ENCODE measurements around the gene DHRS13. TPM values are rescaled to one million over a fixed set of nuclear protein-coding genes. Genes with fewer than 3 reads are reported as not detected.
"Not testable (repeated sequence)": the region's sequence is repeated elsewhere in the genome, so short reads cannot be mapped to it uniquely, and the experiment has no call there.

DHRS13 gene
- total RNA-seq, 1 donor: 30.7 TPM

DNA sequence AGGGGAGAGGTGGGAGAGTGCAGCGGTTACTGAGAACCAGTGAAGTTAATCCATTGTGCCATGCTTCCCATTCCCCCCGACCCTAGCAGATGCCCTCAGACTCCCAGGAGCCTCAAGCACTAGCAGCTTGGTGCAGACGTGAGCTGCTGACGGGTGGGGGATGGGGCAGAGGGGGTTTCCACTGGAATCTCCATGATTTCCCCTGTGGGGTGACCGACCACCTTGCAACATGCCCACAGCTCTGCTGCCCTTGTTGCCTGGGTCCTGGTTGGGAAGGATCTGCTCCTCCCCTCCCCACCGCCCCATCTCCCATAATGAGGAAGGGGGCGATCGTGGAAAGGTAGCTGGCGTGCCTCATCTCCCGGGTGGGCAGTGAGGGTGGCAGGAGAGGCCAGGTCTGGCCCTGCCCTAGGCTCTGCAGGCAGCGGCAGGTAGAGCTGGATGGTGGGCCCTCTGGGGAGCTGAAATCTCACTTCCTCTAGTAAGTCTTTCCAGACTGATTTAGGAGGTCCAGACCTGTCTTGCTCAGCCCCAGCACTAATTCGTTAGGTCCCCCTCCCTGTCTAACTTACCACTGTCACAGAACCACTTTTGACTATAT, 14.9 kb downstream of the DHRS13 start:
- no peak for DNase-seq (ENCODE audit: low read depth in 2 of 3, low spot score in 2 of 3)

DNA sequence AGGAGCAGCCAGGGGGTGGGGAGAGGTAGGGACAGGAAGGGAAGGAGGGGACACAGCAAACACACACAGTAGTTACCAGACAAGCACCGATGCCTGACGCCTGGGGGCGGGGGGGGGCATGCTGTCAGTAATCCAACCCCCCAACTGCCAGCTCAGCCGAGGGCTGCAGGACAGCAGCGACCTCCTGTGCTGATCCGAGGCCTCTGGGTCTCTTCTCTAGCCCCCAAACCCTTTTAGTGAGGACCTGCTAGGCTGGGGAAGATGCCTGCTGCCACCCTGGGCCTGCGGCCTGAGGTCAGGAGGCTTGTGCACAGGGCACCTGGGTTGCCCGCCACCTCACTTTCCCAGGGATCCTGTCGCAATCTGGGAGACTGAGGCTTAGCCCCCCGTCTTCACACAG, 16.9 kb downstream of the DHRS13 start:
- DNase-seq (ENCODE audit: low read depth in 2 of 3, low spot score in 2 of 3): no peak

DNA sequence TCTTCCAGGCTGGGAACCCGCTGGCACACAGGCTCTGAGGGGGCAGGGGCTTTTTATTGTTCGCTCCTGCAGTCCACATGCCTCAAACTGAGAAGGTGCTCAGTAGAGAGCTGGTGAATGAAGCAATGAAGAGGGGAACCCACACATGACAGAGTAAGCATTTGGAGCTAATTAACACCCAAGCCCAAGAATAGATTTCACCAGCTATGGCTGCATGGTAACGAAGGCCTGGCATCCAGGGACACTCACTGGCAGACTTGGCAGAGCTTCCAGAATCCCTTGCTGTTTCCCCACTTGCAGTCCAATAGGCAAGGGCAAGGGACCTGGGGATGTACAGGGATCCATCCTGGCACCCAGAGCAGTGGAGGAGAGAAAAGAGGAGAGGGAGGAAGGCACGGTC, 17.5 kb downstream of the DHRS13 start:
- no peak for DNase-seq (ENCODE audit: low read depth in 2 of 3, low spot score in 2 of 3)

DNA sequence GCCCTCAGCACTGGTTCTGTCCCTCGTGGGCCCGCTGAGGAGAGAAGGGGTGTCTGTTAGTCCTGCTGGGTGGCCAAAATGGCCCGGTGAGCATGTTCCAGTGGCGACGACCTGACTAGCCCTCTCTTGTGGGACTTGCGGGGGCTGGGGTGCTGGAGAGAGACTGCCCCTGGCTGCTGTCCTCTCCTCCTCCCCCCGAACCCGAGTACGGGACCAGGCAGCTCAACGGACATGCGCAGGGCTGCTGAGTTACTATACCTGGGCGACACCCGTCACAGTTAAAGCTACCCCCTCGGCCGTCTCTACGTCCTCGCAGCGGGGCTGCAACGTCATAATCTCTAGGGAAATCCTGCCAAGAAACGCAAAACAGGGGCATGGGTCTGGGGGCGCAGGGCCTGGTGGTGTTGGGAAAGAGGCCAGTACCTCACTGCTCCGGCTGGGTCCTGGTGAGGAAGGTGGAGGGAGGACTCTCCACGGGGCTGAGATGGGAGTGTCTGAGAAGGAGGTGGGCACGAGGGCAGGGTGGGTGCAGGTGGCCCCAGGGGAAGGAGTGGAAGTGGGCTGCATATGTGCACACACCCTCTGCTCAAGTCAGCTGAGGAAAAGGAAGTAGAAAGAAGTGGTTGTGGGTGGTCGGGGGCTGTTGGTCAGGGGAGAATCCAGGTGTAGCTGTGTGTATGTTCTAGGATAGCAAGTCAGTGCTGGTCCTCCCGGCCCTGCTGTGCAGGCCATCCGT, 18.7 kb downstream of the DHRS13 start:
- DNase-seq (ENCODE audit: low read depth in 2 of 3, low spot score in 2 of 3): no peak

DNA sequence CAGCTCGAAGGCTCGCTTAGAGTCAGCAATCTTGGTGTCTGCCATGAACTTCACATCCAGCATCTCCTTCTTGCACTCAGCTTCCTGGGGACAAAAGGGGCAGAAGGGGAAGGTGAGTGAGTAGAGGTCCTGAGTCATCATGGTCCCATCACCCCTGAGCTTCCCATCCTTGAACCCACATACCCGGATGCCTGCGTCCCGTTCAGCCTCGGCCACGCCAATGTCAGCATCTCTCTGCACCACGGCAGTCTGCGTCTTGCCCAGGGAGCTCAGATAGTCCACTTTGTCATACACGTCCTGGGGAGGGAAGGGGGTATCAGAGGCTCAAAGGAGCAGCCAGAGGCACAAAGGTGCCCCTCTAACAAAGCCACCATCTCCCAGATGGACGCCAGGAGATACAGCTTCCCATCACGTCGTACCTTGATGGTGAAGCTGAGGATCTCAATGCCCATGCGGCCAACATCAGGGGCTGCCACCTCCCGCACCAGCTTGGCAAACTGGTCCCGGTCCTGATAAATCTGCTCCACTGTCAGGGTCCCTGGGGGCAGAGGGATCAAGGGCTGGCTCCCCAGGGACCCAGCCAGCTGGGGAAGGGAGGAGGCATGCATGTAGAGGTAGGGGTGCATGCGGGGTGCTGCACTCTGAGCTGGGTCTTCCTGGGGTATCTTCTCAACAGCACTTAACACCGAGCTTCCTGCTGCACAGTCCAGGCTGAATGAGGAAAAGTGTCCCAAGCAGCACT, 20.6 kb downstream of the DHRS13 start:
- DNase-seq (ENCODE audit: low read depth in 2 of 3, low spot score in 2 of 3): no peak

DNA sequence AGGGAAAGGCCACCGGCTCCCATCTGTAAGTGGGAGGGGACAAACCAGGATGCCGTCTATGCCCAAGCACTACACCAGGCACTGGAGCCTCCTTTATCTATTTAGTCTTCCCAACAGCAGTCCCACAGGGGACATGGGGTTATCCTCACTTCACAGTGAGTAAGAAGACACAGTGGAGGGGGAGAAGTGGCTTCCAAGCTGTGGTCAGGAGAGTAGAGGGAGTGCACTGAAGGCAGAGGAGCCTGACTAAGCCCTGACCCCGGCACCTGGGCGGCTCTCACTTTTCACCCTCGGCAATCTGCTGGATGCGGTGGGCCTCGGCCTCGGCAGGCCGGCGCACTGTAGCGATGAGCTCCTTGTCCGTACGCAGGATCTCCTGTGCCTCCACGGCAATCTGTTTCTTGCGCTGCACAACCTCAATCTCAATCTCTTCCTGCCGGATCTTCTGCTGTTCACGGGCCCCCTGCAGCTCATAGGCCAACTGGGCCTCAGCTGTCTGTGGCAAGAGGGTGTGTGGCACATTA, 21.3 kb downstream of the DHRS13 start:
- DNase-seq (ENCODE audit: low read depth in 2 of 3, low spot score in 2 of 3): no peak

DNA sequence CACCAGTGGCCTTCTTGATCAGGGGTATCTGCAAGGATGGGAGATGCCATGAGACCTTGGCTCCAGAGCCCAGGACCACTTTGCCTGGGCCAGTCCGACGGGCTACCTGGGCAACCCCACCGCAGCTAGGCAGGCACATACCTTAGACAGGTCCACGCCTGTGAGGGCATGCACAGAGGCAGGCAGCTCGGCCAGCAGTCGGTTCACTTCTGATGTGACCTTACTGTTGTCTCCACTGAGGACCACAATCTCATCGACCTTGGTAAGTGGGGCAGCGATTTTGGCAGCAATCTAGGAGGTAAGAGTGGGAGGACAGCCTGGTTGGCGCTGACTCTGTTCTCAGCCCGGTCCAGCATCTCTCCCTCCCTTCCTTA, 22.3 kb downstream of the DHRS13 start:
- no peak for DNase-seq (ENCODE audit: low read depth in 2 of 3, low spot score in 2 of 3)

DNA sequence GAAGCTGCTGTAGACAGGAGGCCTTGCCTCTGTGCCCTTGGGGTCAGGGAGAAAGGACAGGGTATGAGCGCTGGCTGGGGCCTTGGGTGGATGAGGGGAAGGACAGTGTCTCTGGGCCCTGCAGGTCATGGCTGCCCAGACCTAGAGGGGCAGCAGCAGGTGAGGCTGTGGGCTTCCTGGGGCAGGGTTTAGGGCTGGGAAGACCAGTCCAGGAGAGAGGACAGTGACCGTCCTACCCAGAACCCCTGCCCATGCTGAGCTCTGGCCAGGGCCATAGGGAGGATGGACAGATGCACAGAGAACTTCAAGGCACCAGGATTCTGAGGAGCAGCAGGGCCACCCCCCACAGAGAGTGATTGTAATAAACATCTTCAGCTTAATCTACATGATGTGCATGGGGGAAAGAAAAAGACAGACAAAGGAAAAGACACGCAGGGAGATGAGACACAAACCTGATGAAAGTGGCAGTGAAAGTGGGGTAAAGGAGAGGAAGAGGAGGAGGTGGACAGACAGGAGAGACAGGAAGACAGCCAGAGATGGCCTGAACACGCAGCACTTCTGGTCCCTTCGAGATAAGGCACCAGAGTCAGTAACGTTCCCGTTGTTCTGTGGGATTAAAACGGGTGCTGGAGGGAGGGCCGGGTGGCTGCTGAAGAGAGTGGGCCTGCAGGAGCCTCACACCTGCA, 22.9 kb downstream of the DHRS13 start:
- no peak for DNase-seq (ENCODE audit: low read depth in 2 of 3, low spot score in 2 of 3)

DNA sequence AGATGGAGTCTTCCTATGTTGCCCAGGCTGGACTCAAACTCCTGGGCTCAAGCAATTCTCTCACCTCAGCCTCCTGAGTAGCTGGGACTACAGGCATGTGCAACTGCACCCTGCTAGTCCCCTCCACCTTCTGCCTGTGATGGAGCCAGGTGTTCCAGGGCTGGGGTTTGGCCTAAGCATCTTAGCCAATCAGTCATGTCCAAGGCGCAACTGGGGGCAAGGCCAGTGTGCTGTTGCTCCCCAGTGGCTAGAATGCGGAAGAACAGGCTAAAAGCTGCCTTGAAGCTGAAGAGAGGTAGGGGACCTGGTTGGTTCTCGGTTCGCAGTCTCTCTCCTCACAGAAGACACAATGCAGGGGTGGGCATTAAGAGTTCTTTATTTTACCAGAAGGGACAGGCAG, 23.9 kb downstream of the DHRS13 start:
- peak in 1 of 3 donors; percentile 28 for DNase-seq (ENCODE audit: low read depth in 2 of 3, low spot score in 2 of 3)

DNA sequence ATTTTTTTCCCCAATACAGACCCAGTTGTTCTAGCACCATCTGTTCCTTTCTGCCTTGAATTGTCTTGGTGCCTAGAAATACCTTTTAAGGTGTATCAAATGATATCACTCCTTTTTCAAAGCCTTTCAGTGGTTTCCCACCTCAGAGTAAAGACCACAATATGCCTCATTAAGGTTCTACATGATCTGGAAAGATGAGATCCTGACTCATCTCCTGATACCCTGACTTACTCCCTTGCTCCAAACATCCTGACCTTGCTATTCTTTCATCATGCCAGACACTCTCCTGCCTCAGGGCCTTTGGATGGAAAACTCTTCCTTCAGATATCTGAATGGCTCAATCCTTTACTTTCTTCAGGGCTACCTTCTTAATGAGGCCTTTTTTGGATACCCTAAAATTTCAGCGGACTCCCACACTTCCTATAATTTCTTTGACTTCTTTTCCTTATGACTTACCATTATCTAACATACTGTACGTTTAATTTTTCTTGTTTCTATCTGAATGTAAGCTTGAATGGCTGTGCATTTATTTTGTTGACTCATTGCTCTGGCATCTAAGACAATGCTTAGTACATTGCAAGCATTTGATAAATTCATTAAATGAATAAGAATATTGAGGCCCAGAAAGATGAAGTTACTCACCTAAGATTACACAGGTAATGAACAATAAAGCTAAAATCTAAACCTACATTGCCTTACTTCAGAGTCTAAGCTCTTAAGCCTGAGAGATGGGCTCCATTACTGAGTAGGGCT, 24.5 kb downstream of the DHRS13 start:
- no peak for DNase-seq (ENCODE audit: low read depth in 2 of 3, low spot score in 2 of 3)

DNA sequence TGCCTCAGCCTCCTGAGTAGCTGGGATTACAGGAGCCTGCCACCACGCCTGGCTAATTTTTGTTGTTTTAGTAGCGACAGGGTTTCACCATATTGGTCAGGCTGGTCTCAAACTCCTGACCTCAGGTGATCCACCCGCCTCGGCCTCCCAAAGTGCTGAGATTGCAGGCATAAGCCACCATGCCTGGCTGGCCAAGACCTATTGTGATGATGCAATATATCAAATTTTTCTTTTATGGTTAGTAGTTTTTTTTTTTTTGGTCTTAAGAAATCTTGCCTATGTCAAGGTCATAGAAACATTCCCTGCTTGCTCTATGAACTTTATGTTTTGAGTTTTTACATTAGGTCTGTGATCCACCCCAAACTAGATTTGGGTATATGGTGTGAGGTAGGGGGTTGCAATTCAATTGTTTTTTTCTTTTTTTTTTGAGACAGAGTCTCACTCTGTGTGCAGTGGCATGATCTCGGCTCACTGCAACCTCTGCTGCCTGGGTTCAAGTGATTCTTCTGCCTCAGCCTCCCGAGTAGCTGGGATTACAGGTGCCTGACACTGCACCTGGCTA, 25.6 kb downstream of the DHRS13 start:
- not testable (repeated sequence) for DNase-seq (ENCODE audit: low read depth in 2 of 3, low spot score in 2 of 3)

DNA sequence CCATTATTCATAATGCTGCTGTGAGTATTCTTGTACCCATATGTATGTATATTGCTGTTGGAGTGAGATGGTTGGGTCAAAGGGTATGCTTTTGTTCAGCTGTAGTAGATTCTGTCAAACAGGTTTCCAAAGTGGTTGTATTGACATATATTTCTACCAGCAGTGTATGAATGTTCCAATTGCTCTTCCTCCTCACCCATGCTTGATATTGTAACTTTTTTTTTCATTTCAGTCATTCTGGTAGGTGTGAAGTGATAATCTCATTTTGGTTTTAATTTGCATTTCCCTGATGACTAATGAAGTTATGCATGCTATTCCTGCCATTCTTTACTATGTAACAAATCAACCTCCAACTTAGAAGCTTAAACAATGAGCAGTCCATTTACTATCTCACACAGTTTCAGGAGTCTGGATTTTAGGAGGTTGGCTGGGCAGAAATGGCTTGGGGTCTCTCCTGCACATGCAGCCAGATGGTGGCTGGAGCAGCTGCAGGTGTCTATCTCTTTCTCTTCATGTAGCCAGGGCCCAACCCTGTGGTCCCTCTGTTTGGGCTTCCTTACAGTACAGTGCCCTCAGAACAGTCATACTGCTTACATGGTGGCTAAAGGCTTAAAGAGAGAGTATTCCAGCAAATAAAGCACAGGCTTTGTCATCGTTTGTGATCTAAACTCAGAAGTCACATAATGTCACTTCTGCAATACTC, 26.9 kb downstream of the DHRS13 start:
- DNase-seq (ENCODE audit: low read depth in 2 of 3, low spot score in 2 of 3): no peak

DNA sequence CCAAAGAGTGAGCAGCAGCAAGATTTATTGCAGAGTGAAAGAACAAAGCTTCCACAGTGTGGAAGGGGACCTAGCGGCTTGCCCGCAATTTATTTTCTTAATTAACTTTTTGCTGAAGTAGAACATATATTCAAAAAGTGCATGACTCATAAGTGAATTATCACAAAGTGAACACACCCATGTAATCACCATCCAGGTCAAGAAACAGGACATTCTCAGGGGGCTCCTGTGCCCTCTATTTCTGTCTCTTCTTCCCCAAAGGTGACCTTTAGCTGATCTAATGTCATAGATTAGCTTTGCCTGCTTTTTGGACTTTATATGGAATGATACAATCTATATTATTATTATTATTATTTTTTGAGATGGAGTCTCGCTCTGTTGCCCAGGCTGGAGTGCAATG, 28.1 kb downstream of the DHRS13 start:
- DNase-seq (ENCODE audit: low read depth in 2 of 3, low spot score in 2 of 3): no peak

DNA sequence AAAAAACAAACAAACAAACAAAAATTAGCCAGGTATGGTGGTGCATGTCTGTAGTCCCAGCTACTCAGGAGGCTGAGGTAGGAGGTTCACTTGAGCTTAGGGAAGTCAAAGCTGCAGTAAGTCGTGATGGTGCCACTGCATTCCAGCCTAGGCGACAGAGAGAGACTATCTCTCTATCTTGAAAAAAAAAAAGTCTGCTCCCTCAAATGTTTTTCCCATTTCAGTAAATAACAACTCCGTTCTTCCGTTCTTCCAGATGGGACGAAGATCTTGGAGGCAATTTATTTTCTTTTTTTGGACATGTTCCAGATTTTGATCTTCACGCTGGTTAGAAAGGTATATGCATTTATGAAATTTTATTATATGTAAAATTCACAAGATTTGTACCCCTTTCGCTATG, 29.0 kb downstream of the DHRS13 start:
- DNase-seq (ENCODE audit: low read depth in 2 of 3, low spot score in 2 of 3): no peak

DNA sequence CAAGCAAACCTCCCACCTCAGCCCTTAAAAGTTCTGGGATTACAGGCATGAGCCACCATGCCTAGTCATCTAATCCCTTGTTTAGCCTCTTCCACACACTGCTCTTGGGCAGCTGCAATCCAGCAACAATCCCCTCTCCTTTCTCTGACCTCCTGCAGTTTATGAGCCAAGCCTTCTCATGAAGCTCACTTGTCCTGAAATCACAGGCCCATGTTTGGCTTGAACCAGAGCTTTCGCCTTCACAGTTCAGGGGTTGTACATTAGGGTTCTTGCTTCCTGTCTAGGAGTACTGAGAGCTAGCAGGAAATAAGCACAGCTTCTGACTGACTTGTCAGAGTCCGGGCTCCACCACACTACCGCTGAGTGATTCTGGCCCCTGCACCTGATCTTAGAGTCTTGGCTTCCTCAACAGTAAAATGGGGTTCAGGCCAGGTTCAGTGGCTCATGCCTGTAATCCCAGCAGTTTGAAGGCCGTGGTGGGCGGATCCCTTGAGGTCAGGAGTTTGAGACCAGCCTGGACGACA, 31.8 kb downstream of the DHRS13 start:
- DNase-seq (ENCODE audit: low read depth in 2 of 3, low spot score in 2 of 3): peak in 1 of 3 donors; percentile 40

DNA sequence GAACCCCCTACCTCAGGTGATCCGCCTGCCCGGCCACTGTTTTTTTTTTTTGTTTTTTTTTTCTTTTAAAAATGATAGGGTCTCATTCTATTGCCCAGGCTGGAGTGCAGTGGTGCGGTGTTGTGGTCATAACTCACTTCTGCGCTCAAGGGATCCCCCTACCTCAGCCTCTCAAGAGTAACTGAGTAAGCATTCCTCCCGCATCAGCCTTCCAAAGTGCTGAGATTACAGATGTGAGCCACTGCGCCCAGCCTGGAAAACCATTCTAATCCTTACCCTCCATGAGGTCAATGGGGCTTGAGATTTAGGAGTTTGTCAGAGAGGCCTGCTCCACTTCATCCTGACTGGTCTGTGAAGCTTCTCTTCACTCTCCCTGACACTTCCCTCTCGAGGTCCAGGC, 35.6 kb downstream of the DHRS13 start:
- DNase-seq (ENCODE audit: low read depth in 2 of 3, low spot score in 2 of 3): no peak

DNA sequence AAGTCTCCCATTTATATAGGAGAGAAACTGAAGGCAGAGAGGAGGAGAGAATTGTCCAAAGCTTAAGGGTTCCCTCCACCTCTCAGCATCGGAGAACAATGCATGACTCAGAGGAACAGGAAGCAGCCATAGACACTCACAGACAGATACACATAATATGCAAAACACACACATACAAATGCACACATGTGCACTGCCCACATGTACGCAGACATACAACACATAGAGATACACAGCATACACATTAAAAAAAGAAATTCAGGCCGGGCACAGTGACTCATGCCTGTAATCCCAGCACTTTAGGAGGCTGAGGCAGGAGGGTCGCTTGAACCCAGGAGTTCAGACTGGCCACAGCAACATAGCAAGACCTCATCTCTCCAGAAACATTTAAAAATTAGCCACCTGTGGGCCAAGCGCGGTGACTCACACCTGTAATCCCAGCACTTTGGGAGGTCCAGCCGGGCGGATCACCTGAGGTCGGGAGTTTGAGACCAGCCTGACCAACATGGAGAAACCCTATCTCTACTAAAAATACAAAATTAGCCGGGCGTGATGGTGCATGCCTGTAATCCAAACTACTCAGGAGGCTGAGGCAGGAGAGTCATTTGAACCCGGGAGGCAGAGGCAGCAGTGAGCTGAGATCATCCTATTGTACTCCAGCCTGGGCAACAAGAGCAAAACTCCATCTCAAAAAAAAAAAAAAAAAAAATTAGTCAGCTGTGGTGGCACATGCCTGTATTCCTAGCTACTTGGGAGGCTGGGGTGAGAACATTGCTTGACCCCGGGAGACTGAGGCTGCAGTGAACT, 36.7 kb downstream of the DHRS13 start:
- DNase-seq (ENCODE audit: low read depth in 2 of 3, low spot score in 2 of 3): peak in 2 of 3 donors; percentile 21 to 37

Data from hematopoietic multipotent progenitor cell (in vitro differentiated cells).